H1 (cell line): Measurements from ENCODE around the gene PNPLA8. TPM values are rescaled to one million over a fixed set of nuclear protein-coding genes. Genes with fewer than 3 reads are reported as not detected.

Source experiments
- CBX5 ChIP-seq: fragments of 300-800, 300-1000 bp; sonication (generic); IDR thresholded peaks from 2 replicates; pipeline ENCODE4 v1.7.1; 2016; ENCODE audit warnings: antibody characterized with exemption, low read length, low read depth
- polyA plus RNA-seq, 7 experiments: library from polyadenylated mRNA; depleted of rRNA in 3 of 7; stranded (reverse) in 5 of 7; unstranded in 2 of 7; fragments of >200 nt in 5 of 7; fragments of 200-250 nt in 2 of 7; gene quantifications; 1 replicate in 5 of 7; 2 replicates in 1 of 7; 4 replicates in 1 of 7; pipeline versions ENCODE4 v1.2.1 to v1.2.3, GENCODE V29; 2011 to 2013; ENCODE audit warnings: missing spikeins in 2 of 7, mixed read lengths in 2 of 7
- total RNA-seq: library from RNA; stranded (reverse); fragmentation: NEBNext Ultra II Directional; extraction: Animal tissue kit (Norgen Biotek cat#: 25700); gene quantifications from 2 replicates; pipeline ENCODE4 v1.2.1, GENCODE V29; 2021

The PNPLA8 gene
- total and polyA plus RNA-seq, 2 of the 8 experiments (the other 6 are each of a cell fraction or from before 2014, with no cell fraction given) = 3.8 to 11.2 TPM

DNA sequence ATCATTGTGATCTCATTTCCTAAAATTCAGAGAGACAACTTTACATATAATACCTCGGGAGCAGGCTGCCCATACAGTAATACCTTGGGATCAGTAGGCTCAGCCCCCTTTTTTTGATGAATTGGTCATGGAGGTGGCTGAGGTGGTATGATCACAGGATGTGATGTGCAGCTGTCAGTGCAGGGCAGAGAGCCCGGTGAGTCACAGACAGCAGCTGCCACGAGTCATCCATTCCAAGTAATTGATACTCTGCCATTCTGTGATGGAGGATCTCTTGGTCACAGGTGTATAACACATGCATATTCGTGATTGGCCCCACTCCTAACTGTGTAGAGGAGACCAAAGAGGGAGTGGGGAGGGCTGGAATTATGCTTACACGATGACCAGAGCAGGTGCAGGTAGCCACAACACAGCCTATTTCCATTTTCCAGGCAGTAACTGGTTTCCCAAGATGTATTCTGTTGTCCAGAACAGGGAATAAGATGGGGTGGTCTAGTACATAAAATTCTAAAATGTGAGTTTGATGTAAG is 83.8 kb downstream of the PNPLA8 start (continued):
- no peak for TF ChIP-seq CBX5
